ENCODE measurements around the gene TTC34.

TTC34 gene, protein sequence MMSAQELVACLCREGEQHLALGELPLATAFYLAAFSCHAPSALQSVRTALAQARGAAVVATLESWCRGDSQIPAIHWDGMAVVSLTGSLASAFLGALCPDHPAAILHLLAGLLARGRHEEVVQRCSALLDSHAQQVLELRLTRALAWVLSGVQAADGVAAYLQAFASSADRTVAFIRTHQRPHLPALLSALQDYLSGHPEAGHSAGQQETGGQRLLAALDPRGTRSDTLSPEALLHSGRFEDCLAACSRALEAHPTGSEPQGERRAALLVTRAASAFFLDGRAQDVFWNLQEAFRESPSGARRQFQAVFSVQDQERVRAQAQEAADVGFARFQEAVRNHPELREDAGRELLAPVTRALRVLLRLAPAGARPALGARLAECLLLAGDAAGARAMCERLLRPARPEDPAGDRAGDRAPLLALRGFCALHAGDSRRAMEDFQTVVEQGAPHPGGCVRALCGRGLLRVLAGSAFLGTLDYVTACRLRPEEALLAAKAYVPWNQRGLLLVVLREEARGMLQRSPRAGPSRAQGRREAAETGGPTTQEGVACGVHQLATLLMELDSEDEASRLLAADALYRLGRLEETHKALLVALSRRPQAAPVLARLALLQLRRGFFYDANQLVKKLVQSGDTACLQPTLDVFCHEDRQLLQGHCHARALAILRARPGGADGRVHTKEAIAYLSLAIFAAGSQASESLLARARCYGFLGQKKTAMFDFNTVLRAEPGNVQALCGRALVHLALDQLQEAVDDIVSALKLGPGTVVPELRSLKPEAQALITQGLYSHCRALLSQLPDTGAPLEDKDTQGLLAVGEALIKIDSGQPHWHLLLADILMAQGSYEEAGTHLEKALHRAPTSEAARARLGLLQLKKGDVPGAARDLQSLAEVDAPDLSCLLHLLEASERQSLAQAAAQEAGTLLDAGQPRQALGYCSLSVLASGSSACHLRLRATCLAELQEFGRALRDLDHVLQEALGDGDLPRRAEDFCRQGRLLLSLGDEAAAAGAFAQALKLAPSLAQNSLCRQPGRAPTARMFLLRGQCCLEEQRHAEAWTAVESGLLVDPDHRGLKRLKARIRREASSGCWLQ

DNA sequence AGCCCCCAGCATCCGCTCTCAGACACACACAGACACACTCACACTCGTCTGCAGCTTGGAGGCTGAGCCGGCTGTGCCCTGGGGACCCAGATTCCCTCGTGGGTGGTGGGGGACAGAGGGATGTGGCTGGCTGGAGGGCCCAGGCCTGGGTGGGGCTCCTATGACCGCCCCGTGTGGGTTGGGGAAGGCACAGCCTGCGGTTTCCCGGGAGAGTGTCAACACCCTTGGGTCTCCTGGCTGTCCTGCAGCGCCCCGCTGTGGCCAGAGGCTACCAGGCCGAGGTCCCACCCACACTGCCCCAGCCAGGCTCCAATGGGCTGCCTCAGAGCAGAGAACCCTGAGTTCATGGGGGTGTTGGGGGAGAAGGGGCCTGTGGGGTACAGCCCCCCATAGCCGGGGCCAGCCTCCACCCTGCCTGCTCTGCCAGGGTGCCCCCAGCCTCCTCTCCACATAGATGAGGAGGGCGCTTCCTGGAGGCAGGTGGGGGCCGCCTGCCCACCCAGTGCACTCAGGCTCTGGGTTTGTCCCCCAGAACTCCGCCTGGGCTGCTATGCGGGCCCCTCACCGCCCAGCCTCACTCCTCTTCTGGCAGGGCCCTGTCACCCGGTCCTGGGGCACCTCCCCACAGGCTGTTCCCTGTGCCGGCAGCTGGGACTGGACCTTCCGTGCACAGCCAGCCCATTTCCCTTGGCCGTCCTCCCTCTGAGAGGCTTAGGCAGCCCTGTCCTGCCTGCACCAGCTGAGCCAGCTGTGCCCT is at the start of gene TTC34:
TSS of gene TTC34 (minus strand) at position 159 of the 757 bp plus-strand sequence. CDS start 866 bp downstream, outside the sequence.
- DNase-seq (ENCODE audit: low spot score): no peak

DNA sequence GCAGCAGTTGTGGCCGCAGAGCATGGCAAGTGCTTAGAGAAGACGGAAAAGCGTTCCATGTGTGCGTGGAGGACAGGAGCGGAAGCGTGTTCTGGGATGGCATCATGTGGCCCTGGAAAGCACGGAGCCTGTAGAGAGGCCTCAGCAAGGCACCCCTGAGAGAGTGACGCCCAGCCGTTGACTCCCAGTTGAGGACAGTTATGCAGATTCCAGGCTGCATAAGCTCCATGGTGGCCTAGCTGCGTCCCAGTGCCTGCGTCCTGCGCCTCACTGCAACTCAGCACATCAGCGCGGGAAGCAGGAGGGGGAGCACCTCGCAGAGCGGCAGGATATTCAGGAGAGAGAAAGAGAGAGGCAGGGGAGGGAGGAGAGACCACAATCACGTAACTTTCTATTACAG is 49.0 kb upstream of the TTC34 start:
- DNase-seq (ENCODE audit: low spot score): no peak

DNA sequence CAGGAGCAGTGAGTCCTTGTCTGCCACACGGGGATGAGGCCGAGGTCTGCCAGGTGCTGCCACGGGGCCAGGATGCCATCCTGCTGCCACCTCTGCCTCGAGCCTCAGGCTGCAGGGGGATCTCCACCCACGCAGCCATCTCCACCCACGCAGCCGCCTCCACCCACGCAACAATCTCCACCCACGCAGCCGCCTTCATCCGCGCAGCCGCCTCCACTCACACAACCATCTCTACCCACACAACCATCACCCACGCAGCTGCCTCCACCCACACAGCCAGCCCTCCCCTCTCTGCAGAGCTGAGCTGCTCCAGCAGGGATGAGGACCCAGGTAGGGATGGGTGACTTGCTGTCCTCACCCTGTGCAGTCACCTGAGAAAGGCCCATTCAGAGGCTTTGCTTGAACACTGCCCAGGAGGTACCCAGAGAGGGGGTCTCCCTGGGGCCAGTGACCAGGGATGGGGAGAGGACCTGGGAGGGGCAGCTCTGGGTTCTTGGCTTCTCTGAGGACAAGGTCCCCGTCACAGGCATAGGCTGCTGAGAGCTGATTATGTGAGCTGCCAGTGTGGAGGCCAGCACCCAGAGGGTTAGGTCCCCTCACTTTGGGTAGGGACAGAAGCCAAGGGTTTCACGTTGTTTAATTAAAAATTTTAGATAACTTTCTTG is 46.6 kb upstream of the TTC34 start:
- DNase-seq (ENCODE audit: low spot score): no peak

DNA sequence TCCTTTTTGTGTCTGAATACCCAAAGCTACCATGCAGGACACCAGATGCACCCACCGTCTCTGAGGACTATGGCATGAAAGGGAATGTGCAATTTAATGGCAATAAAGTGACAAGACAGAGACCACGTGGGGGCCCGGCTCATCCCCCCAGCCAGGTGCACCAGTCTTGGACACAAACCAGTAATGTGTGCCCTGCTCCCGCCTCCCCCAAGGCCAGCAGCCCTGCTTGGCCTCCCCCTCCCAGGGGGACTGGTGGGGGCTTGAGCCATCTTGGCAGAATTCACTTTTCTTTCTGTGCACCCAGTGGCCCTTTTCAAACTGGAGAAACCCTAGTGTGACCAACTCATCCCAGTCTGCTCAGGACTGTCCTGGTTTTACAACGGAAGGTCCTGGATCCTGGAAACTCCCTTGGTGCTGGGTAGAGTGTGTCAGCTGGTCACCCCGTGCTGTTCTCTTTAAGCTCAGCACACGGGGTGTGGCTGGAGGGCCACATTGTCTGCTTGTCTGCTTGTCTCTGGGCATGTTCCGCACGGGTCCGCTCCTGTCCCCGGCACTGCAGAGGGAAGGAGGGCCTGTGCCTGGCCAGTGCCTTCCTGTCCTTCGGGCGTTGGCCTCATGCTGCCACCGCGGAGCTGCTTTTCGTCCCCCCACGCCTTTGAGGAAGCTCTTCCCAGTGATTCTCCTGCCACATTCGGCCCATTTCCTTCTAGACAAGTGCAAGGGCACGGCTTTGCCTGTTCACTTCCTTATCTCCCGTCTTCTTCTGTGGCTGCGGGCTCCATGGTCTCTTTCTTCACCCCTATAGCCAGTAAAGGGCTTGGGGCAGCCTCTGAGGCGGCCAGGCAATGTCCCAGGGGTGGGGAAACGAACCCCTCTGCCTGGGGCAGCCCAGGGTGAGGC is 45.8 kb upstream of the TTC34 start:
- no peak for DNase-seq (ENCODE audit: low spot score)

GRCh38 chr1:2845869-2846268 is 44.4 kb upstream of the TTC34 start:
- DNase-seq (ENCODE audit: low spot score): no peak

- no peak for DNase-seq (ENCODE audit: low spot score)
Measured at GRCh38 chr1:2840036-2840809, 38.7 kb upstream of the TTC34 start.

DNA sequence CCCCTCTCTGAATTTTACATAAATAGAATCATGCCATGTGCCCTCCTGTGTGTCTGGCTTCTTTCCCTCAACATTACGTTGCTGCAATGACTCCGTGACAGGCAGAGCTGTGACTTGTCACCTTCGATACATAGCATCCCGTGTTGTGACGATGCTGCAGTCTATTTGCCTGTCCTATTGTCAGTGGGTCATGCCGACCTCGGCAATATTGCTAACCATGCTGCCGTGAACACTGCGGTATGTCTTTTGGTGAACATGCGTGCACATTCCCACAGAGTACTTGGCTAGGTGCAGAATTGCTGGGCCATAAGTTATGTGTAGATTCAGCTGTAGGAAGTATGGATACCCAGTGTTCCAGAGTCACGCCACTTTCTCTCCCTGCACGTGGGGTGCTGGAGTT is 36.3 kb upstream of the TTC34 start:
- no peak for DNase-seq (ENCODE audit: low spot score)

DNA sequence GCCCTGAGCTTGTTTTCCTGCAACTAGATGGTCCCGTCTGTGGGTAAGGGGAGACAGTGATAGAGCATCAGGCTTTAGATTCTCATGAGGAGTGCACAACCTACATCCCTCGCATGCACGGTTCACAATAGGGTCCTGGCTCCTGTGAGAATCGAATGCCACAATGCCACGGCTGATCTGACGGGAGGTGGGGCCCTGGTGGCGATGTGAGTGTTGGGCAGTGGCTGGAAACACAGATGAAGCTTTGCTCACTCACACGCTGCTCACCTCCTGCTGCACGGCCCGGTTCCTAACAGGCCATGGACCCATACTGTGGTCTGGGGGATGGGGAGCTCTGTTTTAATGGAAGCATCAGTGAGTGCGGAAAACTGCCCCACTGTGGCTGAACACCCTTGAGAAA is 35.8 kb upstream of the TTC34 start:
- no peak for DNase-seq (ENCODE audit: low spot score)

- DNase-seq (ENCODE audit: low spot score): no peak
Measured at GRCh38 chr1:2836333-2836970, 35.0 kb upstream of the TTC34 start.

GRCh38 chr1:2835650-2836159 is 34.2 kb upstream of the TTC34 start:
- DNase-seq (ENCODE audit: low spot score): no peak

DNA sequence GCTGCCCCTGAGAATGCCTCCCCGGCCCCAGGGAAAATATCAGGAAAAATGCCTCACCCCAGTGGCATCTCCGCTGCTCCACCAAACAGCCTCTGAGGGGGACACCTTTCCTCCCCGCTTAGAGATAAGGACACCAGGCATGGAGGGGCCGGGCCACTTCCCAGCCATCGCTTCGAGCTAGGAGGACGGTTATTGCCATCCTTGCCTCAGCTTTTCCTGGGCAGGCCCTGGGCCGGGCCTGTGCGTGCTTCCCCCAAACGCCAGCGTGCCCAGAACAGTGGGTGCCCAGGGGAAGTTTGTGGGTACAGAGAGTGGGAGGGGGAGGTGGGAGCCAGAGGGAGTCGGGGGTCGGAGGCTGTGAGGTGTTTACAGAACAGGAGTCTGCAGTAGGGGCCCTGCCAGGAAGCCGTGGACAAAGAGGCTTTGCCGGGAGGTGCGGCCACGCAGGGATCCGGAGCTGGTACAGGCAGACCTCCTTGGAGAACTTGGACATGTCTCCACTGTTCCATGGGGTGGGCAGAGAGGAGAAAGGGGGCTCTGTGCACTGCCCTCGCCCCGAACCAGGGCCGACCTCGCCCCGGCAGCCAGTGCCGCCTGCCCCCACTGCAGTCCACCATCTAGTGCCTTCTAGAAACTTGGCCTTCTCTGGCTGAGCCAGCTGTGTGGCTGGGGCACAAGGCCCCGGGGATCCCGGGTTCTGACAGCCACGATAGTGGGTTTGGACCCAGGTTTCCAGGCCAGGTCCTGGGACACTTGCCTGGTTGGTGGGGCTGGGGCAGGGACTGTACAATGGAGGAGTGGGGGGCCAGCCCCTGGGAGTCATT is 33.5 kb upstream of the TTC34 start:
- no peak for DNase-seq (ENCODE audit: low spot score)

- DNase-seq (ENCODE audit: low spot score): no peak
Measured at GRCh38 chr1:2834146-2834475, 32.6 kb upstream of the TTC34 start.

DNA sequence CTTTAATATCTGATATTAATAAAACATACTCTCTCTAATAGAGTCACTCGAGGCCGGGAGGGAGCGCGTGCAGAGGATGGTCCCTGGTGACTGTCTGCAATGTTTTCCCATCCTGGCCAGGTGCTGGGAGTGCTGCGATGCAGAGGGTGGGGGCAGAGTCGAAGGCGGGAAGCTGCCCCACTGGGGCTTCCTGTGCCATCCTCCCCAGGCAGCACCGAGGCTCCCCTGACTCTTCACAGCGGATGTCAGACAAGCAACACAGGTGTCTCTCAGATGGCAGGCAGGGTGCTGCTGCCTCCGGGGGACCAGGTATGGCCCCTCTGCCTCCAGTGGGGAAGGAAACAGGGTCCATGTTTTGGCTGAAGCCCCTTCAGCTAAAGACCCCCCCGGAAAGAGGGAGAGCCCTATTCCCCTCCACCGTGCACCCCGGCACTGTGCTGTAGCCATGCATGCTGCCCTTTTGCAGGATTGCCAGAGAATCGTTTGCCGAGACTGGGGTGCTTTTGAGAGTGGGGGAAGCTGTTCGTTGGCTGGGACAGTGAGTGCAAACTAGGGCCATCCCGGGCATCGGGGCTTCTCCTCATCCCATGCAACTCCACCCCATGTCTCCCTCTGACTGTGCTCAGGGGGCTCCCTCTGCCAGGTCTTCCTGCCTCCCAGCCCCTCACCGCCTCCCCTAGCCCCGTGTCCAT is 32.1 kb upstream of the TTC34 start:
- DNase-seq (ENCODE audit: low spot score): no peak

GRCh38 chr1:2832506-2833453 is 31.3 kb upstream of the TTC34 start:
- no peak for DNase-seq (ENCODE audit: low spot score)

- no peak for DNase-seq (ENCODE audit: low spot score)
Measured at GRCh38 chr1:2831596-2832212, 30.2 kb upstream of the TTC34 start.

Data from Ammon's horn (tissue), 1 donor.